Measurements from ENCODE around the gene CENPL. TPM values are rescaled to one million over a fixed set of nuclear protein-coding genes. Genes with fewer than 3 reads are reported as not detected.

The CENPL gene
- total RNA-seq, 2 experiments from 2014 or later = 25.4 to 36.1 TPM

DNA sequence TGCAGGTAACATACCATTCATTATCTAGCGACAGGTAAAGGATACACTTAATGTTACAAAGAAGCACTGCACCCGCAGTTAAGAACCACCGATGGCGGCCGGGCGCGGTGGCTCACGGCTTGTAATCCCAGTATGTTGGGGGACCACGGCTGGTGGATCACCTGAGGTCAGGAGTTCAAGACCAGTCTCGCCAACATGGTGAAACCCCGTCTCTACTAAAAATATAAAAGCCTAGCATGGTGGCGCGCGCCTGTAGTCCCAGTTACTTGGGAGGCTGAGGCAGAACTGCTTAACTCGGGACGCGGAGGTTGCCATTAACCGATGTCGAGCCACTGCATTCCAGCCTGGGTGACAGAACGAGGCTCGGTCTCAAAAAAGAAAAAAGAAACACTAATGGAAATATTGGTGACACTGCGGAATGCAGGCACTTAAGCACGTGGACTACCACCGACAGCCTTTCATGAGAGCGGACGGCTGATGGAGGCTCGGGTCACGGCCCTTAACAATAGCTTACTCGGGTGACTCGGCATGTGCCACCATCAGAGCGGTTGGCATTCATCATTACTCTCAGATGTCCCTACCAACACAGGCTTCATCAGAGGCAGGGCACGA lies 42.6 kb upstream of the CENPL start:
- DNase-seq (ENCODE audit: low spot score) = no peak
- TSS peak; percentile 60 for BruUV-seq (replicated peaks)
- no peak for TF ChIP-seq EZH2phosphoT487 (IDR thresholded peaks at IDR 0.05; ENCODE audit: borderline replicate concordance, low read depth, low read length)
- no peak for TF ChIP-seq CTCF (conservative IDR thresholded peaks at IDR 0.05; ENCODE audit: low read length)

GRCh38 chr1:173866413-173867115 lies 41.9 kb upstream of the CENPL start:
- peak overlapping the region; percentile 91 for H3K27ac ChIP-seq (ENCODE audit: low read depth, low read length, poor library complexity, severe bottlenecking)

More for the DNA sequence above, 42.6 kb upstream of the CENPL start:
- H3K27ac ChIP-seq (ENCODE audit: low read depth, low read length, poor library complexity, severe bottlenecking) = peak overlapping the region; percentile 91
- H4K20me1 ChIP-seq (ENCODE audit: insufficient read depth, low read length) = peaks cover 41% of the 10 kb centered on the region
- no peaks in the 10 kb centered on the region for H3K9me3 ChIP-seq (ENCODE audit: low read length)
- POLR2A ChIA-PET = interaction anchor here (0.9 to 2.8 kb wide), 4 partner anchors 13 to 44 kb away, joined by 3 to 11 read pairs (median 6); partner anchors contain the start of genes CENPL and DARS2
- peak overlapping the region; percentile 98 for H3K4me3 ChIP-seq (ENCODE audit: low read depth, low read length, poor library complexity, severe bottlenecking)
- CTCF ChIA-PET (ENCODE audit: unreplicated experiment) = no interaction called here
- H2AFZ ChIP-seq (ENCODE audit: low read length) = no peak overlapping the region
- H3K9me2 ChIP-seq (ENCODE audit: insufficient read depth, low read length) = no peaks in the 10 kb centered on the region
- peaks cover 75% of the 10 kb centered on the region for H3K79me2 ChIP-seq (ENCODE audit: insufficient read depth, low read depth, low read length)
- H3K4me1 ChIP-seq (ENCODE audit: insufficient read depth, low read length, poor library complexity, severe bottlenecking) = peaks cover 66% of the 10 kb centered on the region
- H3K36me3 ChIP-seq (ENCODE audit: insufficient read depth, low read length) = peaks cover 67% of the 10 kb centered on the region
- intact Hi-C loops (cut with micrococcal nuclease; ENCODE audit: unreplicated experiment) = loop anchor here (5.0 kb wide), 5 partner anchors 290 to 1335 kb away; partner anchors contain the start of genes PRDX6, RABGAP1L and SUCO
- H3K4me2 ChIP-seq (ENCODE audit: low read length) = peak overlapping the region; percentile 93

More at GRCh38 chr1:173866413-173867115, 41.9 kb upstream of the CENPL start:
- BruUV-seq (replicated peaks) = no TSS peak
- H2AFZ ChIP-seq (ENCODE audit: low read length) = no peak overlapping the region
- H3K36me3 ChIP-seq (ENCODE audit: insufficient read depth, low read length) = peaks cover 71% of the 10 kb centered on the region
- ChIA-PET CTCF (ENCODE audit: unreplicated experiment) (interaction anchor here (0.6 kb wide), 1 partner anchor 516 kb away, joined by 3 read pairs; no protein-coding TSS in a partner anchor), POLR2A (interaction anchor here (0.6 to 1.5 kb wide), 2 partner anchors 203 to 449 kb away, joined by 4 to 6 read pairs; no protein-coding TSS in a partner anchor)
- no peaks in the 10 kb centered on the region for H3K9me3 ChIP-seq (ENCODE audit: low read length)
- H3K4me3 ChIP-seq (ENCODE audit: low read depth, low read length, poor library complexity, severe bottlenecking) = peak overlapping the region; percentile 98
- peak; percentile 29 for DNase-seq (ENCODE audit: low spot score)
- H3K4me2 ChIP-seq (ENCODE audit: low read length) = peak overlapping the region; percentile 93
- intact Hi-C loops (cut with micrococcal nuclease; ENCODE audit: unreplicated experiment) = loop anchor here (5.0 kb wide), 5 partner anchors 291 to 1334 kb away; partner anchors contain the start of genes PRDX6, RABGAP1L and SUCO
- TF ChIP-seq CTCF (conservative IDR thresholded peaks at IDR 0.05; ENCODE audit: low read length) (no peak), EZH2phosphoT487 (IDR thresholded peaks at IDR 0.05; ENCODE audit: borderline replicate concordance, low read depth, low read length) (no peak)
- peaks cover 41% of the 10 kb centered on the region for H4K20me1 ChIP-seq (ENCODE audit: insufficient read depth, low read length)
- H3K79me2 ChIP-seq (ENCODE audit: insufficient read depth, low read depth, low read length) = peaks cover 71% of the 10 kb centered on the region
- H3K4me1 ChIP-seq (ENCODE audit: insufficient read depth, low read length, poor library complexity, severe bottlenecking) = peaks cover 64% of the 10 kb centered on the region
- H3K9me2 ChIP-seq (ENCODE audit: insufficient read depth, low read length) = no peaks in the 10 kb centered on the region
